ENCODE data around the gene PSMB5. TPM values are rescaled to one million over a fixed set of nuclear protein-coding genes. Genes with fewer than 3 reads are reported as not detected.
A peak's percentile ranks its signal among the peaks of the same experiment; 100 is the strongest.

The PSMB5 gene
- total and polyA plus RNA-seq, 2 of the 13 experiments (the other 11 are each of a cell fraction or from before 2014, with no cell fraction given), result 705 to 871 TPM

DNA sequence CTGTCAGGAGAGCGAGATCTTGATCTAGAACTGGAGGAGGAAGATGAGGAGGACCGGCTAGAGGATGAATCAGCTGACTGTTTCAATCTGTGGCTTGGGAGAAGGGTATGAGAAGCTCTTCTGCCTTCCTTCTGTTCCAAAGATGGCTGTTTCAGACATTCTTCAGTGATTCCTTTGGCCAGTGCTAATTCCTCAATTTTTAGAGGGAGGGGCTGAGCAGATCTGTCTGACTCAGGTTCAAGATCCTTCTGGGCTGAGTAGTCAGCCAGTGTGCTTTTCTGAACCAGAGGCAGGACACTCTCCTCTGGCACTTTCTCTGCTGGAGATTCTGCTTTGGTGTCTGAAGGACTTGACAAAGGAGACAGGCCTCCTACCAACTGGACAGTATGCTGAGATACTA, 45.0 kb upstream of the PSMB5 start (continued):
- TF ChIP-seq, protein P1, sequence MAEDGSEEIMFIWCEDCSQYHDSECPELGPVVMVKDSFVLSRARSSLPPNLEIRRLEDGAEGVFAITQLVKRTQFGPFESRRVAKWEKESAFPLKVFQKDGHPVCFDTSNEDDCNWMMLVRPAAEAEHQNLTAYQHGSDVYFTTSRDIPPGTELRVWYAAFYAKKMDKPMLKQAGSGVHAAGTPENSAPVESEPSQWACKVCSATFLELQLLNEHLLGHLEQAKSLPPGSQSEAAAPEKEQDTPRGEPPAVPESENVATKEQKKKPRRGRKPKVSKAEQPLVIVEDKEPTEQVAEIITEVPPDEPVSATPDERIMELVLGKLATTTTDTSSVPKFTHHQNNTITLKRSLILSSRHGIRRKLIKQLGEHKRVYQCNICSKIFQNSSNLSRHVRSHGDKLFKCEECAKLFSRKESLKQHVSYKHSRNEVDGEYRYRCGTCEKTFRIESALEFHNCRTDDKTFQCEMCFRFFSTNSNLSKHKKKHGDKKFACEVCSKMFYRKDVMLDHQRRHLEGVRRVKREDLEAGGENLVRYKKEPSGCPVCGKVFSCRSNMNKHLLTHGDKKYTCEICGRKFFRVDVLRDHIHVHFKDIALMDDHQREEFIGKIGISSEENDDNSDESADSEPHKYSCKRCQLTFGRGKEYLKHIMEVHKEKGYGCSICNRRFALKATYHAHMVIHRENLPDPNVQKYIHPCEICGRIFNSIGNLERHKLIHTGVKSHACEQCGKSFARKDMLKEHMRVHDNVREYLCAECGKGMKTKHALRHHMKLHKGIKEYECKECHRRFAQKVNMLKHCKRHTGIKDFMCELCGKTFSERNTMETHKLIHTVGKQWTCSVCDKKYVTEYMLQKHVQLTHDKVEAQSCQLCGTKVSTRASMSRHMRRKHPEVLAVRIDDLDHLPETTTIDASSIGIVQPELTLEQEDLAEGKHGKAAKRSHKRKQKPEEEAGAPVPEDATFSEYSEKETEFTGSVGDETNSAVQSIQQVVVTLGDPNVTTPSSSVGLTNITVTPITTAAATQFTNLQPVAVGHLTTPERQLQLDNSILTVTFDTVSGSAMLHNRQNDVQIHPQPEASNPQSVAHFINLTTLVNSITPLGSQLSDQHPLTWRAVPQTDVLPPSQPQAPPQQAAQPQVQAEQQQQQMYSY (CRISPR knock-in tag; IDR thresholded peaks at IDR 0.05), result no peak
- TF ChIP-seq ZNF850 (CRISPR knock-in tag; conservative IDR thresholded peaks at IDR 0.05) (no peak), ZNF629 (CRISPR knock-in tag; conservative IDR thresholded peaks at IDR 0.05) (no peak), CEBPG (CRISPR knock-in tag; IDR thresholded peaks at IDR 0.05) (no peak)
- TF ChIP-seq, protein P2, sequence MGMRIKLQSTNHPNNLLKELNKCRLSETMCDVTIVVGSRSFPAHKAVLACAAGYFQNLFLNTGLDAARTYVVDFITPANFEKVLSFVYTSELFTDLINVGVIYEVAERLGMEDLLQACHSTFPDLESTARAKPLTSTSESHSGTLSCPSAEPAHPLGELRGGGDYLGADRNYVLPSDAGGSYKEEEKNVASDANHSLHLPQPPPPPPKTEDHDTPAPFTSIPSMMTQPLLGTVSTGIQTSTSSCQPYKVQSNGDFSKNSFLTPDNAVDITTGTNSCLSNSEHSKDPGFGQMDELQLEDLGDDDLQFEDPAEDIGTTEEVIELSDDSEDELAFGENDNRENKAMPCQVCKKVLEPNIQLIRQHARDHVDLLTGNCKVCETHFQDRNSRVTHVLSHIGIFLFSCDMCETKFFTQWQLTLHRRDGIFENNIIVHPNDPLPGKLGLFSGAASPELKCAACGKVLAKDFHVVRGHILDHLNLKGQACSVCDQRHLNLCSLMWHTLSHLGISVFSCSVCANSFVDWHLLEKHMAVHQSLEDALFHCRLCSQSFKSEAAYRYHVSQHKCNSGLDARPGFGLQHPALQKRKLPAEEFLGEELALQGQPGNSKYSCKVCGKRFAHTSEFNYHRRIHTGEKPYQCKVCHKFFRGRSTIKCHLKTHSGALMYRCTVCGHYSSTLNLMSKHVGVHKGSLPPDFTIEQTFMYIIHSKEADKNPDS (CRISPR knock-in tag; IDR thresholded peaks at IDR 0.05), result no peak

DNA sequence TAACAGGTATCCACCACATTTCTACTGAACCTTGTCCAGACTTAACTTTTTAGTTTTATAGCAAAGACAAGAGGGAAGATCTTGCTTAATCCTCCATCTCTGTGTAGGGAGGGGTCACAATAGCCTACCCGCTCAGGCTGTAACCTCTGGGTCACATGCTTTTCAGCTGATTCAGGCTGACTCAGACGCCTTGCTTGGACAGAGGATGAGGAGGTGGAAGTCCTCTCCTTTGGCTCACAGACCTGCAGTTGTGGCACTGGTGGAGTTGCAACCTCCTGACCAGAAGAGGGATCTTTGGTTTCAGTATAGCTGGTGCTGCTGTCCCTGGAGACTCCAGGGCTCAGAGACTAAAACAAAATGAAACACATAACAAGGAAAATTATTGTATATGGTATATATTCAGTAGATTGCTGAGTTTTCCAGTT, 44.0 kb upstream of the PSMB5 start:
- H3K9ac ChIP-seq (ENCODE audit: insufficient read depth, low read depth, low read length), result no peak overlapping the region
- peaks cover 9% of the 10 kb centered on the region; the same call in 1 of the 2 replicates for H4K20me1 ChIP-seq (ENCODE audit: insufficient read depth, low read length)
- peak; percentile 66 for ATAC-seq
- ChIA-PET POLR2A (interaction anchor here (0.5 to 5.8 kb wide), 4 partner anchors 10 to 346 kb away, joined by 3 to 85 read pairs (median 12); partner anchors contain the start of genes ACIN1 and C14orf119), CTCF (ENCODE audit: low intra/inter-chr PET ratio, low total read pairs) (interaction anchor here (1.6 to 4.1 kb wide), 3 partner anchors 10 to 108 kb away, joined by 4 to 20 read pairs (median 8); no protein-coding TSS in a partner anchor)
- no peak overlapping the region for H2AFZ ChIP-seq (ENCODE audit: low read length)
- no peak overlapping the region for H3K4me2 ChIP-seq (ENCODE audit: low read depth, low read length)
- peaks cover 66 to 99% of the 10 kb centered on the region in 2 experiments for H3K36me3 ChIP-seq (replicated peaks in 1 of 2; ENCODE audit: control insufficient read depth in 1 of 2, insufficient read depth in 2 of 2, low read length in 2 of 2)
- no peak overlapping the region for H3K4me3 ChIP-seq (replicated peaks in 1 of 3; ENCODE audit: insufficient read depth in 1 of 3, low read depth in 2 of 3, low read length in 3 of 3)
- H3K79me2 ChIP-seq (ENCODE audit: insufficient read depth, low read length), result no peaks in the 10 kb centered on the region
- H3K27me3 ChIP-seq (ENCODE audit: control insufficient read depth in 1 of 2, insufficient read depth in 2 of 2, low read length in 2 of 2), result no peaks in the 10 kb centered on the region
- no peaks in the 10 kb centered on the region for H3K4me1 ChIP-seq (ENCODE audit: insufficient read depth, low read length)
- no peaks in the 10 kb centered on the region for H3K9me3 ChIP-seq (ENCODE audit: low read length)
- no peak for FAIRE-seq
- no peak overlapping the region for H3K27ac ChIP-seq (ENCODE audit: extremely low read length, insufficient read depth, low read length)
- peak; percentile 76 for DNase-seq (ENCODE audit: low spot score)
- no TSS peak for BruUV-seq (replicated peaks)
- in situ Hi-C loops (cut with HindIII; ENCODE audit: extremely low pct_ligation_motif_present, low pct_unique_long_range_greater_than_20kb), result no loop called here
- 67% methylated on average over 2 of the region's 2 CpGs for WGBS (ENCODE audit: low lambda C conversion rate)
- intact Hi-C loops (cut with micrococcal nuclease; ENCODE audit: unreplicated experiment), result no loop called here
- TF ChIP-seq RFX5 (IDR thresholded peaks at IDR 0.05; ENCODE audit: low read depth, low read length), result no peak
- no peak for TF ChIP-seq ETV5 (CRISPR knock-in tag; IDR thresholded peaks at IDR 0.05; ENCODE audit: borderline replicate concordance)
- no peak for TF ChIP-seq ZNF768 (CRISPR knock-in tag; IDR thresholded peaks at IDR 0.05)
- TF ChIP-seq, protein P3, sequence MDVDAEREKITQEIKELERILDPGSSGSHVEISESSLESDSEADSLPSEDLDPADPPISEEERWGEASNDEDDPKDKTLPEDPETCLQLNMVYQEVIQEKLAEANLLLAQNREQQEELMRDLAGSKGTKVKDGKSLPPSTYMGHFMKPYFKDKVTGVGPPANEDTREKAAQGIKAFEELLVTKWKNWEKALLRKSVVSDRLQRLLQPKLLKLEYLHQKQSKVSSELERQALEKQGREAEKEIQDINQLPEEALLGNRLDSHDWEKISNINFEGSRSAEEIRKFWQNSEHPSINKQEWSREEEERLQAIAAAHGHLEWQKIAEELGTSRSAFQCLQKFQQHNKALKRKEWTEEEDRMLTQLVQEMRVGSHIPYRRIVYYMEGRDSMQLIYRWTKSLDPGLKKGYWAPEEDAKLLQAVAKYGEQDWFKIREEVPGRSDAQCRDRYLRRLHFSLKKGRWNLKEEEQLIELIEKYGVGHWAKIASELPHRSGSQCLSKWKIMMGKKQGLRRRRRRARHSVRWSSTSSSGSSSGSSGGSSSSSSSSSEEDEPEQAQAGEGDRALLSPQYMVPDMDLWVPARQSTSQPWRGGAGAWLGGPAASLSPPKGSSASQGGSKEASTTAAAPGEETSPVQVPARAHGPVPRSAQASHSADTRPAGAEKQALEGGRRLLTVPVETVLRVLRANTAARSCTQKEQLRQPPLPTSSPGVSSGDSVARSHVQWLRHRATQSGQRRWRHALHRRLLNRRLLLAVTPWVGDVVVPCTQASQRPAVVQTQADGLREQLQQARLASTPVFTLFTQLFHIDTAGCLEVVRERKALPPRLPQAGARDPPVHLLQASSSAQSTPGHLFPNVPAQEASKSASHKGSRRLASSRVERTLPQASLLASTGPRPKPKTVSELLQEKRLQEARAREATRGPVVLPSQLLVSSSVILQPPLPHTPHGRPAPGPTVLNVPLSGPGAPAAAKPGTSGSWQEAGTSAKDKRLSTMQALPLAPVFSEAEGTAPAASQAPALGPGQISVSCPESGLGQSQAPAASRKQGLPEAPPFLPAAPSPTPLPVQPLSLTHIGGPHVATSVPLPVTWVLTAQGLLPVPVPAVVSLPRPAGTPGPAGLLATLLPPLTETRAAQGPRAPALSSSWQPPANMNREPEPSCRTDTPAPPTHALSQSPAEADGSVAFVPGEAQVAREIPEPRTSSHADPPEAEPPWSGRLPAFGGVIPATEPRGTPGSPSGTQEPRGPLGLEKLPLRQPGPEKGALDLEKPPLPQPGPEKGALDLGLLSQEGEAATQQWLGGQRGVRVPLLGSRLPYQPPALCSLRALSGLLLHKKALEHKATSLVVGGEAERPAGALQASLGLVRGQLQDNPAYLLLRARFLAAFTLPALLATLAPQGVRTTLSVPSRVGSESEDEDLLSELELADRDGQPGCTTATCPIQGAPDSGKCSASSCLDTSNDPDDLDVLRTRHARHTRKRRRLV (CRISPR knock-in tag; IDR thresholded peaks at IDR 0.05), result no peak
- TF ChIP-seq MIER3 (CRISPR knock-in tag; IDR thresholded peaks at IDR 0.05; ENCODE audit: borderline replicate concordance), result no peak
- TF ChIP-seq, protein P4, sequence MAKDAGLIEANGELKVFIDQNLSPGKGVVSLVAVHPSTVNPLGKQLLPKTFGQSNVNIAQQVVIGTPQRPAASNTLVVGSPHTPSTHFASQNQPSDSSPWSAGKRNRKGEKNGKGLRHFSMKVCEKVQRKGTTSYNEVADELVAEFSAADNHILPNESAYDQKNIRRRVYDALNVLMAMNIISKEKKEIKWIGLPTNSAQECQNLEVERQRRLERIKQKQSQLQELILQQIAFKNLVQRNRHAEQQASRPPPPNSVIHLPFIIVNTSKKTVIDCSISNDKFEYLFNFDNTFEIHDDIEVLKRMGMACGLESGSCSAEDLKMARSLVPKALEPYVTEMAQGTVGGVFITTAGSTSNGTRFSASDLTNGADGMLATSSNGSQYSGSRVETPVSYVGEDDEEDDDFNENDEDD (CRISPR knock-in tag; IDR thresholded peaks at IDR 0.05; ENCODE audit: borderline replicate concordance), result no peak
